WTC11 (cell line): ENCODE measurements around the gene OS9. TPM values are rescaled to one million over a fixed set of nuclear protein-coding genes. Genes with fewer than 3 reads are reported as not detected.

ENCODE experiments used
- ATAC-seq: fragments of 200-7000 bp; cut with Tn5 transposase; 2 replicates; pipeline ENCODE4 v1.10.0; 2021; ENCODE audit warnings: mild to moderate bottlenecking, moderate library complexity
- CTCF ChIA-PET: fragments of 300-600 bp; sonication (Branson Sonifier 250); formaldehyde crosslinking; loops from one replicate; lab custom pipeline; 2021; ENCODE audit warnings: antibody characterized with exemption; lab: Charles Lee
- POLR2A ChIA-PET: fragments of 350-600 bp; sonication (Branson Sonifier 250); formaldehyde crosslinking; loops from one replicate; lab custom pipeline; 2021; ENCODE audit warnings: antibody characterized with exemption; lab: Charles Lee
- DNase-seq: peaks from one replicate; pipeline ENCODE4 v3.0.0; 2021; ENCODE audit warnings: low spot score
- H3K27ac Mint-ChIP-seq: 2 replicates; pipeline ENCODE4 v1.8.0; 2021; ENCODE audit warnings: mixed read lengths
- H3K27me3 Mint-ChIP-seq: 2 replicates; pipeline ENCODE4 v1.8.0; 2021; ENCODE audit warnings: low read depth, mild to moderate bottlenecking, moderate library complexity, mixed read lengths
- H3K36me3 Mint-ChIP-seq: 2 replicates; pipeline ENCODE4 v1.8.0; 2021; ENCODE audit warnings: mixed read lengths
- H3K4me1 Mint-ChIP-seq: 2 replicates; pipeline ENCODE4 v1.8.0; 2022; ENCODE audit warnings: mixed read lengths
- H3K4me3 Mint-ChIP-seq: 2 replicates; pipeline ENCODE4 v1.8.0; 2021; ENCODE audit warnings: mild to moderate bottlenecking, moderate library complexity, mixed read lengths
- H3K9me3 Mint-ChIP-seq: 2 replicates; pipeline ENCODE4 v1.8.0; 2021; ENCODE audit warnings: mixed read lengths
- CBFB ChIP-seq: sonication (generic); formaldehyde crosslinking; IDR thresholded peaks from 2 replicates; pipeline ENCODE4 v1.8.1; 2022; ENCODE audit warnings: mild to moderate bottlenecking, low read depth, missing genetic modification reagents
- NFE2L1 ChIP-seq: sonication (generic); formaldehyde crosslinking; IDR thresholded peaks from 2 replicates; pipeline ENCODE4 v1.8.1; 2023; ENCODE audit warnings: missing genetic modification reagents
- SOX15 ChIP-seq: fragments of 250-450 bp; sonication (Bioruptor Pico); IDR thresholded peaks from 2 replicates; pipeline ENCODE4 v1.9.0; 2021; ENCODE audit warnings: mild to moderate bottlenecking
- TEAD1 ChIP-seq: sonication (generic); formaldehyde crosslinking; IDR thresholded peaks from 2 replicates; pipeline ENCODE4 v1.8.0; 2022; ENCODE audit warnings: mild to moderate bottlenecking, missing genetic modification reagents
- ZNF317 ChIP-seq: sonication (generic); formaldehyde crosslinking; IDR thresholded peaks from 2 replicates; pipeline ENCODE4 v1.8.1; 2023; ENCODE audit warnings: low read depth, mild to moderate bottlenecking, moderate library complexity, missing genetic modification reagents, borderline replicate concordance
- ZNF396 ChIP-seq: fragments of 250-450 bp; sonication (Bioruptor Pico); IDR thresholded peaks from 2 replicates; pipeline ENCODE4 v1.8.0; 2021; ENCODE audit warnings: mild to moderate bottlenecking, moderate library complexity, borderline replicate concordance
- ZNF423 ChIP-seq: fragments of 250-450 bp; sonication (Bioruptor Pico); IDR thresholded peaks from 2 replicates; pipeline ENCODE4 v2.1.2; 2022; ENCODE audit warnings: mild to moderate bottlenecking, moderate library complexity
- total RNA-seq: library from RNA; stranded (reverse); gene quantifications from 3 replicates; pipeline ENCODE4 v1.2.3, GENCODE V29; 2021
- TF ChIP-seq, protein P1 (sequence below): sonication (generic); formaldehyde crosslinking; IDR thresholded peaks from 2 replicates; pipeline ENCODE4 v1.8.1; 2022; ENCODE audit warnings: mild to moderate bottlenecking, missing genetic modification reagents, moderate library complexity, borderline replicate concordance
- TF ChIP-seq, protein P2 (sequence below): sonication (generic); formaldehyde crosslinking; IDR thresholded peaks from 2 replicates; pipeline ENCODE4 v1.8.1; 2022; ENCODE audit warnings: low read depth, missing genetic modification reagents, borderline replicate concordance
- TF ChIP-seq, protein P3 (sequence below): sonication (generic); formaldehyde crosslinking; IDR thresholded peaks from 2 replicates; pipeline ENCODE4 v1.8.1; 2022; ENCODE audit warnings: missing genetic modification reagents, borderline replicate concordance
- TF ChIP-seq, protein P4 (sequence below): sonication (generic); formaldehyde crosslinking; IDR thresholded peaks from 2 replicates; pipeline ENCODE4 v1.8.1; 2023; ENCODE audit warnings: mild to moderate bottlenecking, missing genetic modification reagents
- TF ChIP-seq, protein P5 (sequence below): sonication (generic); formaldehyde crosslinking; IDR thresholded peaks from 2 replicates; pipeline ENCODE4 v1.8.0; 2023; ENCODE audit warnings: missing genetic modification reagents, mild to moderate bottlenecking, borderline replicate concordance
- TF ChIP-seq, protein P6 (sequence below): sonication (generic); formaldehyde crosslinking; IDR thresholded peaks from 2 replicates; pipeline ENCODE4 v1.8.0; 2023; ENCODE audit warnings: missing genetic modification reagents

The OS9 gene
- total RNA-seq, 1 experiment from 2014 or later: 77.5 TPM

DNA sequence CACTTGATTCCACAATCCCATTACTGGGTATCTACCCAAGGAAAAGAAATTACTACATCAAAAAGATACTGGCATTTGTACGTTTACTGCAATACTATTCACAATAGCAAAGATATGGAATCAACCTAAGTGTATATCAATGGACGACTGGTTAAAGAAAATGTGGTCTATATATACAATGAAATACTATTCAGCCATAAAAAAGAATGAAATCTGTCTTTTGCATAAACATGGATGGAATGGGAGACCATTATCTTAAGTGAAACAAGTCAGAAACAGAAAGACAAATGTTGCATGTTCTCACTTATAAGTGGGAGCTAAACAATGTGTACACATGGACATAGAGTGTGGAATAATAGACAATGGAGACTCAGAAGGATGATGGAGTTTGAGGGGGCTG lies 5.0 kb upstream of the OS9 start (continued):
- TF ChIP-seq, protein P1, sequence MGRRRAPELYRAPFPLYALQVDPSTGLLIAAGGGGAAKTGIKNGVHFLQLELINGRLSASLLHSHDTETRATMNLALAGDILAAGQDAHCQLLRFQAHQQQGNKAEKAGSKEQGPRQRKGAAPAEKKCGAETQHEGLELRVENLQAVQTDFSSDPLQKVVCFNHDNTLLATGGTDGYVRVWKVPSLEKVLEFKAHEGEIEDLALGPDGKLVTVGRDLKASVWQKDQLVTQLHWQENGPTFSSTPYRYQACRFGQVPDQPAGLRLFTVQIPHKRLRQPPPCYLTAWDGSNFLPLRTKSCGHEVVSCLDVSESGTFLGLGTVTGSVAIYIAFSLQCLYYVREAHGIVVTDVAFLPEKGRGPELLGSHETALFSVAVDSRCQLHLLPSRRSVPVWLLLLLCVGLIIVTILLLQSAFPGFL (CRISPR knock-in tag): no peak
- TF ChIP-seq ZNF423 (CRISPR knock-in tag) (no peak), SOX15 (CRISPR knock-in tag) (no peak), TEAD1 (CRISPR knock-in tag) (no peak), ZNF317 (CRISPR knock-in tag) (no peak)
- TF ChIP-seq, protein P2, sequence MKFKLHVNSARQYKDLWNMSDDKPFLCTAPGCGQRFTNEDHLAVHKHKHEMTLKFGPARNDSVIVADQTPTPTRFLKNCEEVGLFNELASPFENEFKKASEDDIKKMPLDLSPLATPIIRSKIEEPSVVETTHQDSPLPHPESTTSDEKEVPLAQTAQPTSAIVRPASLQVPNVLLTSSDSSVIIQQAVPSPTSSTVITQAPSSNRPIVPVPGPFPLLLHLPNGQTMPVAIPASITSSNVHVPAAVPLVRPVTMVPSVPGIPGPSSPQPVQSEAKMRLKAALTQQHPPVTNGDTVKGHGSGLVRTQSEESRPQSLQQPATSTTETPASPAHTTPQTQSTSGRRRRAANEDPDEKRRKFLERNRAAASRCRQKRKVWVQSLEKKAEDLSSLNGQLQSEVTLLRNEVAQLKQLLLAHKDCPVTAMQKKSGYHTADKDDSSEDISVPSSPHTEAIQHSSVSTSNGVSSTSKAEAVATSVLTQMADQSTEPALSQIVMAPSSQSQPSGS (CRISPR knock-in tag): no peak
- TF ChIP-seq, protein P3, sequence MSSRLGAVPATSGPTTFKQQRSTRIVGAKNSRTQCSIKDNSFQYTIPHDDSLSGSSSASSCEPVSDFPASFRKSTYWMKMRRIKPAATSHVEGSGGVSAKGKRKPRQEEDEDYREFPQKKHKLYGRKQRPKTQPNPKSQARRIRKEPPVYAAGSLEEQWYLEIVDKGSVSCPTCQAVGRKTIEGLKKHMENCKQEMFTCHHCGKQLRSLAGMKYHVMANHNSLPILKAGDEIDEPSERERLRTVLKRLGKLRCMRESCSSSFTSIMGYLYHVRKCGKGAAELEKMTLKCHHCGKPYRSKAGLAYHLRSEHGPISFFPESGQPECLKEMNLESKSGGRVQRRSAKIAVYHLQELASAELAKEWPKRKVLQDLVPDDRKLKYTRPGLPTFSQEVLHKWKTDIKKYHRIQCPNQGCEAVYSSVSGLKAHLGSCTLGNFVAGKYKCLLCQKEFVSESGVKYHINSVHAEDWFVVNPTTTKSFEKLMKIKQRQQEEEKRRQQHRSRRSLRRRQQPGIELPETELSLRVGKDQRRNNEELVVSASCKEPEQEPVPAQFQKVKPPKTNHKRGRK: no peak

DNA sequence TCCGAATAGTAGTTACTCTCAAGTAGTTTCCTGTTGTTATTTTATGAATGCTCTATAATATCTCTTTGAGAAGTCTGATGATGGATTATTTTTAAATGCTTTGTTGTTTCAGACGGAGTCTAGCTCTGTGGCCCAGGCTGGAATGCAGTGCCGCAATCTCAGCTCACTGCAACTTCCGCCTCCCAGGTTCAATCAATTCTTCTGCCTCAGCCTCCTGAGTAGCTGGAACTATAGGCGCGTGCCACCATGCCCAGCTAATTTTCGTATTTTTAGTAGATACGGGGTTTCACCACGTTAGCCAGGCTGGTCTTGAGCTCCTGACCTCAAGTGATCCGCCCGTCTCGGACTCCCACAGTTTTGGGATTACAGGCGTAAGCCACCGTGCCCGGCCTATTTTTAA lies 1.4 kb upstream of the OS9 start:
- TF ChIP-seq CBFB (CRISPR knock-in tag) (no peak), NFE2L1 (no peak), ZNF396 (no peak), SOX15 (CRISPR knock-in tag) (no peak)
- TF ChIP-seq, protein P4, sequence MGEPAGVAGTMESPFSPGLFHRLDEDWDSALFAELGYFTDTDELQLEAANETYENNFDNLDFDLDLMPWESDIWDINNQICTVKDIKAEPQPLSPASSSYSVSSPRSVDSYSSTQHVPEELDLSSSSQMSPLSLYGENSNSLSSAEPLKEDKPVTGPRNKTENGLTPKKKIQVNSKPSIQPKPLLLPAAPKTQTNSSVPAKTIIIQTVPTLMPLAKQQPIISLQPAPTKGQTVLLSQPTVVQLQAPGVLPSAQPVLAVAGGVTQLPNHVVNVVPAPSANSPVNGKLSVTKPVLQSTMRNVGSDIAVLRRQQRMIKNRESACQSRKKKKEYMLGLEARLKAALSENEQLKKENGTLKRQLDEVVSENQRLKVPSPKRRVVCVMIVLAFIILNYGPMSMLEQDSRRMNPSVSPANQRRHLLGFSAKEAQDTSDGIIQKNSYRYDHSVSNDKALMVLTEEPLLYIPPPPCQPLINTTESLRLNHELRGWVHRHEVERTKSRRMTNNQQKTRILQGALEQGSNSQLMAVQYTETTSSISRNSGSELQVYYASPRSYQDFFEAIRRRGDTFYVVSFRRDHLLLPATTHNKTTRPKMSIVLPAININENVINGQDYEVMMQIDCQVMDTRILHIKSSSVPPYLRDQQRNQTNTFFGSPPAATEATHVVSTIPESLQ (CRISPR knock-in tag): no peak
- TF ChIP-seq, protein P5, sequence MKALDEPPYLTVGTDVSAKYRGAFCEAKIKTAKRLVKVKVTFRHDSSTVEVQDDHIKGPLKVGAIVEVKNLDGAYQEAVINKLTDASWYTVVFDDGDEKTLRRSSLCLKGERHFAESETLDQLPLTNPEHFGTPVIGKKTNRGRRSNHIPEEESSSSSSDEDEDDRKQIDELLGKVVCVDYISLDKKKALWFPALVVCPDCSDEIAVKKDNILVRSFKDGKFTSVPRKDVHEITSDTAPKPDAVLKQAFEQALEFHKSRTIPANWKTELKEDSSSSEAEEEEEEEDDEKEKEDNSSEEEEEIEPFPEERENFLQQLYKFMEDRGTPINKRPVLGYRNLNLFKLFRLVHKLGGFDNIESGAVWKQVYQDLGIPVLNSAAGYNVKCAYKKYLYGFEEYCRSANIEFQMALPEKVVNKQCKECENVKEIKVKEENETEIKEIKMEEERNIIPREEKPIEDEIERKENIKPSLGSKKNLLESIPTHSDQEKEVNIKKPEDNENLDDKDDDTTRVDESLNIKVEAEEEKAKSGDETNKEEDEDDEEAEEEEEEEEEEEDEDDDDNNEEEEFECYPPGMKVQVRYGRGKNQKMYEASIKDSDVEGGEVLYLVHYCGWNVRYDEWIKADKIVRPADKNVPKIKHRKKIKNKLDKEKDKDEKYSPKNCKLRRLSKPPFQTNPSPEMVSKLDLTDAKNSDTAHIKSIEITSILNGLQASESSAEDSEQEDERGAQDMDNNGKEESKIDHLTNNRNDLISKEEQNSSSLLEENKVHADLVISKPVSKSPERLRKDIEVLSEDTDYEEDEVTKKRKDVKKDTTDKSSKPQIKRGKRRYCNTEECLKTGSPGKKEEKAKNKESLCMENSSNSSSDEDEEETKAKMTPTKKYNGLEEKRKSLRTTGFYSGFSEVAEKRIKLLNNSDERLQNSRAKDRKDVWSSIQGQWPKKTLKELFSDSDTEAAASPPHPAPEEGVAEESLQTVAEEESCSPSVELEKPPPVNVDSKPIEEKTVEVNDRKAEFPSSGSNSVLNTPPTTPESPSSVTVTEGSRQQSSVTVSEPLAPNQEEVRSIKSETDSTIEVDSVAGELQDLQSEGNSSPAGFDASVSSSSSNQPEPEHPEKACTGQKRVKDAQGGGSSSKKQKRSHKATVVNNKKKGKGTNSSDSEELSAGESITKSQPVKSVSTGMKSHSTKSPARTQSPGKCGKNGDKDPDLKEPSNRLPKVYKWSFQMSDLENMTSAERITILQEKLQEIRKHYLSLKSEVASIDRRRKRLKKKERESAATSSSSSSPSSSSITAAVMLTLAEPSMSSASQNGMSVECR (CRISPR knock-in tag): no peak
- TF ChIP-seq, protein P6, sequence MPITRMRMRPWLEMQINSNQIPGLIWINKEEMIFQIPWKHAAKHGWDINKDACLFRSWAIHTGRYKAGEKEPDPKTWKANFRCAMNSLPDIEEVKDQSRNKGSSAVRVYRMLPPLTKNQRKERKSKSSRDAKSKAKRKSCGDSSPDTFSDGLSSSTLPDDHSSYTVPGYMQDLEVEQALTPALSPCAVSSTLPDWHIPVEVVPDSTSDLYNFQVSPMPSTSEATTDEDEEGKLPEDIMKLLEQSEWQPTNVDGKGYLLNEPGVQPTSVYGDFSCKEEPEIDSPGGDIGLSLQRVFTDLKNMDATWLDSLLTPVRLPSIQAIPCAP (CRISPR knock-in tag): no peak
- TF ChIP-seq, all 79 proteins: peak for 0
- peaks cover 34% of the 10 kb centered on the region for H3K27me3 Mint-ChIP-seq
- H3K27ac Mint-ChIP-seq: no peak overlapping the region
- H3K4me1 Mint-ChIP-seq: no peaks in the 10 kb centered on the region
- DNase-seq (no peak), ATAC-seq (no peak)
- CTCF ChIA-PET: interaction anchor here (0.9 to 2.9 kb wide), 5 partner anchors 44 to 72 kb away, joined by 3 to 25 read pairs (median 7); partner anchors contain the start of genes B4GALNT1 and TSPAN31
- H3K9me3 Mint-ChIP-seq: peaks cover 19% of the 10 kb centered on the region
- POLR2A ChIA-PET: no interaction called here
- peaks cover 2% of the 10 kb centered on the region for H3K36me3 Mint-ChIP-seq
- H3K4me3 Mint-ChIP-seq: no peak overlapping the region
